ENCODE data around the gene DYSF. TPM values are rescaled to one million over a fixed set of nuclear protein-coding genes. Genes with fewer than 3 reads are reported as not detected.

DYSF gene
- total RNA-seq, 1 experiment from 2014 or later = 0.24 TPM

DNA sequence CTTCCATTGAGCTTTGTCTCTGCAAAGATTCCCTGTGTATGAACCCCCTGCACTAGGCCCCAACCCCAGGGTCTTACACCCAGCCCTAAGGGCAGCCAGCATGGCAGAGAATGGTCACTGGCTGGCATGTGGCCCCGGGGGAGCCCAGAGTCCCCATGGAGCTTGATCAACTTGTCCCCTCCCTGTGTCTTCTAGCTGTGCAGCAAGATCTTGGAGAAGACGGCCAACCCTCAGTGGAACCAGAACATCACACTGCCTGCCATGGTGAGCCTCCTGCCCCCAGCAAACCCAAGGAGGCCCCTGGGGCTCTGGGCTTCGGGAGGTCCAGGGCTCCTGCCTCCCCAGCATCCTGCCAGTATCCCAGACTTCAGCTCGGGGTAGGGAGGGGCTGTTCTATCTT lies 81.5 kb downstream of the DYSF start:
- no peaks in the 10 kb centered on the region for H3K27me3 ChIP-seq (replicated peaks; ENCODE audit: insufficient read depth, low read depth, low read length, poor library complexity)
- no peak for DNase-seq (ENCODE audit: low spot score)
- ChIA-PET CTCF (no interaction called here), POLR2A (ENCODE audit: low non-redundant PET) (no interaction called here)
- intact Hi-C loops (cut with micrococcal nuclease; ENCODE audit: unreplicated experiment) = no loop called here
- no peaks in the 10 kb centered on the region for H3K4me1 ChIP-seq (ENCODE audit: insufficient read depth, low read length, poor library complexity, severe bottlenecking)
- H3K4me3 ChIP-seq (ENCODE audit: low read depth, low read length, poor library complexity, severe bottlenecking) = no peak overlapping the region
- H3K27ac ChIP-seq (ENCODE audit: low read depth, low read length, poor library complexity, severe bottlenecking) = no peak overlapping the region
- TF ChIP-seq, protein P1, sequence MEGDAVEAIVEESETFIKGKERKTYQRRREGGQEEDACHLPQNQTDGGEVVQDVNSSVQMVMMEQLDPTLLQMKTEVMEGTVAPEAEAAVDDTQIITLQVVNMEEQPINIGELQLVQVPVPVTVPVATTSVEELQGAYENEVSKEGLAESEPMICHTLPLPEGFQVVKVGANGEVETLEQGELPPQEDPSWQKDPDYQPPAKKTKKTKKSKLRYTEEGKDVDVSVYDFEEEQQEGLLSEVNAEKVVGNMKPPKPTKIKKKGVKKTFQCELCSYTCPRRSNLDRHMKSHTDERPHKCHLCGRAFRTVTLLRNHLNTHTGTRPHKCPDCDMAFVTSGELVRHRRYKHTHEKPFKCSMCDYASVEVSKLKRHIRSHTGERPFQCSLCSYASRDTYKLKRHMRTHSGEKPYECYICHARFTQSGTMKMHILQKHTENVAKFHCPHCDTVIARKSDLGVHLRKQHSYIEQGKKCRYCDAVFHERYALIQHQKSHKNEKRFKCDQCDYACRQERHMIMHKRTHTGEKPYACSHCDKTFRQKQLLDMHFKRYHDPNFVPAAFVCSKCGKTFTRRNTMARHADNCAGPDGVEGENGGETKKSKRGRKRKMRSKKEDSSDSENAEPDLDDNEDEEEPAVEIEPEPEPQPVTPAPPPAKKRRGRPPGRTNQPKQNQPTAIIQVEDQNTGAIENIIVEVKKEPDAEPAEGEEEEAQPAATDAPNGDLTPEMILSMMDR (conservative IDR thresholded peaks at IDR 0.05; ENCODE audit: low read depth, low read length) = no peak
- TF ChIP-seq EZH2 (IDR thresholded peaks at IDR 0.05; ENCODE audit: borderline replicate concordance, low read depth, low read length, poor library complexity, severe bottlenecking) = no peak
- no peaks in the 10 kb centered on the region for H3K9me3 ChIP-seq (ENCODE audit: low read depth, low read length, poor library complexity, severe bottlenecking)
- H3K36me3 ChIP-seq (ENCODE audit: insufficient read depth, low read length, poor library complexity, severe bottlenecking) = no peaks in the 10 kb centered on the region
- BruUV-seq (replicated peaks) = no TSS peak

DNA sequence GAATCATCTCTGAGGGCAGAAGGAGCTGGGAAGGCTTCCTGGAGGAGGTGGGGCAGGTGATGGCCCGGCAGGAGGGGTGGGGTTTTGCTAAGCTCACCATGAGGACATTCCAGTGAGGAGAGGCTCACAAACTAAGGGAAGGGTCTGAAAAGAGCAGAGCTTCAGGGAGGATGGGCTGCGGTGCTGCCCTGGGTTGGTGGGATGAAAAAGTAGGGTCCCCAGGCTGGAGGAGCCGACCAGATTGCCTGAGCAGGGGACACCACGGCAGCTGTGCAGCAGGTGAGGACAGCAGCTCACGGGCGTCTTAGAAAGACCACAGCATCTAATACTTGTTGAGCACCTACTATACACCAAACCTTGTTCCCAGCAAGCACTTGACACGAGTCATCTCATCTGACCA lies 82.2 kb downstream of the DYSF start:
- no TSS peak for BruUV-seq (replicated peaks)
- CTCF ChIA-PET = interaction anchor here (0.5 kb wide), 1 partner anchor 1354 kb away, joined by 7 read pairs; no protein-coding TSS in a partner anchor
- intact Hi-C loops (cut with micrococcal nuclease; ENCODE audit: unreplicated experiment) = no loop called here

DNA sequence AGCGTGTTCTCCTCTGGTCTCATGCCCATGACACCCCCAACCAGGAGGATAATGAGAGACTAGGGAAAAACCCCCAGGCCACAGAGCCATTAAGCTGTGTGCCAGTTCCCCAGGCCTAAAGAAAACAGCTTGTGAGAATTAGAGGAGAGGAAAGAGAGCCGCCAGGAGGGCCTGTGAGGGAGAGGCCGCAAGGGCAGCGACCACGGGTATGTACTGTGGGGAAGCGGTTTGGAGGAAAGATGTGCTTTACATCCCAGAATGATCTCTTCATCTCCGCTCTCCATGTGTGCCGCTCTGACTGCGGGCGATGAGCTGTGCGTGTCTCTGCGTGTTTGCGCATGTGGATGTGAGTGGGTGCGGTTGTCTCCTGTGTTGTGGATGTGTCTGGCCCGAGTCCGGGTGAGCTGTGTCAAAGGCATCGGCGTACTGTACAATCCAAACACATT lies 82.9 kb downstream of the DYSF start:
- Histone ChIP-seq H3K4me1 (ENCODE audit: insufficient read depth, low read length, poor library complexity, severe bottlenecking) (no peaks in the 10 kb centered on the region), H3K4me3 (ENCODE audit: low read depth, low read length, poor library complexity, severe bottlenecking) (no peak overlapping the region), H3K27ac (ENCODE audit: low read depth, low read length, poor library complexity, severe bottlenecking) (no peak overlapping the region), H3K27me3 (replicated peaks; ENCODE audit: insufficient read depth, low read depth, low read length, poor library complexity) (no peaks in the 10 kb centered on the region), H3K9me3 (ENCODE audit: low read depth, low read length, poor library complexity, severe bottlenecking) (no peaks in the 10 kb centered on the region), H3K36me3 (ENCODE audit: insufficient read depth, low read length, poor library complexity, severe bottlenecking) (no peaks in the 10 kb centered on the region)
- CTCF ChIA-PET = no interaction called here
- POLR2A ChIA-PET (ENCODE audit: low non-redundant PET) = no interaction called here
- BruUV-seq (replicated peaks) = no TSS peak
- intact Hi-C loops (cut with micrococcal nuclease; ENCODE audit: unreplicated experiment) = no loop called here
- TF ChIP-seq, protein P1 (conservative IDR thresholded peaks at IDR 0.05; ENCODE audit: low read depth, low read length) = no peak
- TF ChIP-seq EZH2 (IDR thresholded peaks at IDR 0.05; ENCODE audit: borderline replicate concordance, low read depth, low read length, poor library complexity, severe bottlenecking) = no peak
- DNase-seq (ENCODE audit: low spot score) = no peak

More for the DNA sequence above, 82.2 kb downstream of the DYSF start:
- H3K4me1 ChIP-seq (ENCODE audit: insufficient read depth, low read length, poor library complexity, severe bottlenecking) = no peaks in the 10 kb centered on the region
- no peaks in the 10 kb centered on the region for H3K36me3 ChIP-seq (ENCODE audit: insufficient read depth, low read length, poor library complexity, severe bottlenecking)
- H3K27me3 ChIP-seq (replicated peaks; ENCODE audit: insufficient read depth, low read depth, low read length, poor library complexity) = no peaks in the 10 kb centered on the region
- no peak overlapping the region for H3K4me3 ChIP-seq (ENCODE audit: low read depth, low read length, poor library complexity, severe bottlenecking)
- DNase-seq (ENCODE audit: low spot score) = no peak
- POLR2A ChIA-PET (ENCODE audit: low non-redundant PET) = no interaction called here
- no peaks in the 10 kb centered on the region for H3K9me3 ChIP-seq (ENCODE audit: low read depth, low read length, poor library complexity, severe bottlenecking)
- no peak for TF ChIP-seq EZH2 (IDR thresholded peaks at IDR 0.05; ENCODE audit: borderline replicate concordance, low read depth, low read length, poor library complexity, severe bottlenecking)
- TF ChIP-seq, protein P1 (conservative IDR thresholded peaks at IDR 0.05; ENCODE audit: low read depth, low read length) = no peak
- no peak overlapping the region for H3K27ac ChIP-seq (ENCODE audit: low read depth, low read length, poor library complexity, severe bottlenecking)
